COR-L47 (cell line): ENCODE measurements around the gene IGFN1.

ENCODE experiments used
- DNase-seq: peaks from one replicate; lab custom pipeline; 2025; lab: John Stamatoyannopoulos, UW

The IGFN1 gene

DNA sequence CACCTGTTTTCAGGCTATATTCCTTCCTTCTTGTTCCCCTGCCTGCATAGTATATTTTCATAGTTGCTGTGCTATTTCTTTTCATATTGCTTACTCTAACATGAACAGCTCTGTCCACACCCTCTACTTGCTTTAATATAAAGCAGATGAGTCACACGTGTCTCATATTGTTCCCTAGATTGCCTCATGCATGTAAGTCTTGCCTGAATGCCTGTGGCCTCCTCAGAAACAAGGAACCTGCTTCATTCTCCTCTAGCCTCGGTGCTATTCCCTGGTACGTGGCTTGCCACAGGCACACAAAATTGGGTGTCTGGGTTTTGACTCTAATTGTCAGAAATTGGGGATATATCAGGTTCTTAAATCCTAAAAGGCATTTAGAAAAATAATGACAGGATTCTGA lies 76.2 kb downstream of the IGFN1 start:
- DNase-seq, result peak; percentile 30

DNA sequence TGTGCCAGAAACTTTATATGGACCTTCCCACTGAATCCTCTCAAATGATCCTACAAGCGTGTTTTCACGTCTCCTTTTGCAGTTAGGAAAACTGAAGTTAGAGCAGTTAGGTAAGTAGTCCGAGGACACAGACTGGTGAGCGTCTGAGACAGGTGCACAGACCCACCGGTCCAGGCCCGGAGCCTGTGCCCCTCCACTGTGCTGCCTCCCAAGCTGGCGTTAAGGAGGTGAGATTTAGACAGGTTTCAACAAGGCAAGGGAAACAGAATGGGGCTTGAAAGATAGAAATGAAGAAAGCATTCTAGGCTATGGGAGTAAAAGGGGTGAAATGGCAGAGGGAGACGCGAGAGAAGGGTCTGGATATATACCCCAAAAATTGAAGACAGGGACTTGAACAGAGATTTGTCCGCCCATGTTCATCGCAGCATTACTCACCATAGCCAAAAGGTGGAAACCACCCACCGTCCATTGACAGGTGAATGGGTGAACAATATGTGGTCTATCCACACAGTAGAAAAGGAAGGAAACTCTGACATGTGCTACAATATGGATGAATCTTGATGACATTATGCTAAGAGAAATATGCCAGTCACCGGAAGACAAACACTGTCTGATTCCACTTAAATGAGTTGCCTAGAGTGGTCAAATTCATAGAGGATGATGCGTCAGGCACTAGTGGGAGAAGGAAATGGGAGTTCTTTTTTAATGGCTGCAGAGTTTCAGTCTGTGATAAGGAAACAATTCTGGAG lies 77.0 kb downstream of the IGFN1 start:
- DNase-seq, result no peak

DNA sequence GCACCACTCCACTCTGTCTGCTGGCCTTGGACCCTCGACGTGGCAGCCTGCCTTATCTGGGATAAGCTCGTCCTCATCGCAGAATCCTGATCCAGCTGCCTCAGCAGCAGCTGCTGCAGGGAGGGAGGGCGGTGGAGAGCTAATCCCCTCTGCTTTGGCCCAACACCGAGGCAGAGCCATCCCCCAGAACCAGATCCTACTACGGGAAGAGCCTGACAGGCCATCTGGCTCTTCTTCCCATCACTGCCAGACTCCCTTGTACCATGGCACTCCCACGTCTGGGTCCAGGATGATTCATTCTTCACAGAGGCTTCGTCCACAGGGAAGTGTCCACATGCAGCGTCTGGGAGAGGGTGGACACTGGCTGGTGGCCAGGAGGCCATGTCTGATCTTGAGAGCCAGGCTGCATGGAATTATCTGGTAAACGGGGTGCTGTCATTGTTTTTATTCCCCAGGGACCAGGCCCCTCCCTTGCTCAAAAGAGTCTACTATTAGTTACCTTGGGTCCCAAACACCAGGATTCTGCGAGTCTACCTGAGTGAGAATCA lies 78.1 kb downstream of the IGFN1 start:
- DNase-seq, result peak; percentile 45

DNA sequence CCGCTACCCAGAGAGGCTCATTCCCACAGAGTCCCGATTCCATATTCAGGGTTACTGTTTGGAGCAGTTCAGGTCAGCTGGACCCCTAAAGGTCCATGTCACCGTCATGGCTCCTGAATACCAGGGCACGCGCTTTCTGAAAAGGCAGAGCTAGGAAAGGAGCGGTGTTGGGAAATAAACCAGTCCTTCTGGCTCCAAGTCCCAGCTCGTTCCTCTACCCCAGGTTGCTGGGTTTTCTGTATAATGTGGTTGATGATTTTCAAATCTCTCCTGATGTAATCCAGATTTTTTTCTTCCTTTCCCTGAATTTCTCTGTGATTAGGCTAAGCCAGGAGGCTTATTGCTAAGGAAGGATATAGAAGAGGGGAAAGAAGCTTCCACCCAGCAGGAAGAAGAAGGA lies 78.7 kb downstream of the IGFN1 start:
- DNase-seq, result no peak

DNA sequence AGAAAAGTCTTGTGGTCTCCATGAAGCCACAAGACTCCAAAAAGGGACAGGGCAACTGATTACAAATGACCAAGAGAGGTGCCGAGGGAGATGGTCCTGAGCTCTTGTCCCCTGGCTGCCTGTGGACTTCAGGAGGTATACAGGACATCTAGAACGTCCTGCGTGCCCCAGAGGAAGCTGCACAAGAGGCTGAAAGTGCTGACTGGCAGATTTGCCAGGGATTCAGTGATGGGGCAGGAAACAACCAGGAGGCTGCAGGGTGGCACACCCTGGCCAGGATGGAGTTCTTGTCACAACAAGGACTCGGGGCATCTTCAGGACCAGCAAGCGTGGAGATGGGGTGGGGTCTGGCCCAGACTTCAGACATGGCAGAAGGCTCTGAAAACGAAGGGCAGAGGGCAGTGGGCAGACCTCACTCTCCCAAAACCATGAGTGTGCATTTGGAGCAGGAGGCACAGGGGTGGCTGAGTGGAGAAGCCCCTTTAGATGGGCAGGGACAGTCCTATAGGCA lies 79.3 kb downstream of the IGFN1 start:
- no peak for DNase-seq

DNA sequence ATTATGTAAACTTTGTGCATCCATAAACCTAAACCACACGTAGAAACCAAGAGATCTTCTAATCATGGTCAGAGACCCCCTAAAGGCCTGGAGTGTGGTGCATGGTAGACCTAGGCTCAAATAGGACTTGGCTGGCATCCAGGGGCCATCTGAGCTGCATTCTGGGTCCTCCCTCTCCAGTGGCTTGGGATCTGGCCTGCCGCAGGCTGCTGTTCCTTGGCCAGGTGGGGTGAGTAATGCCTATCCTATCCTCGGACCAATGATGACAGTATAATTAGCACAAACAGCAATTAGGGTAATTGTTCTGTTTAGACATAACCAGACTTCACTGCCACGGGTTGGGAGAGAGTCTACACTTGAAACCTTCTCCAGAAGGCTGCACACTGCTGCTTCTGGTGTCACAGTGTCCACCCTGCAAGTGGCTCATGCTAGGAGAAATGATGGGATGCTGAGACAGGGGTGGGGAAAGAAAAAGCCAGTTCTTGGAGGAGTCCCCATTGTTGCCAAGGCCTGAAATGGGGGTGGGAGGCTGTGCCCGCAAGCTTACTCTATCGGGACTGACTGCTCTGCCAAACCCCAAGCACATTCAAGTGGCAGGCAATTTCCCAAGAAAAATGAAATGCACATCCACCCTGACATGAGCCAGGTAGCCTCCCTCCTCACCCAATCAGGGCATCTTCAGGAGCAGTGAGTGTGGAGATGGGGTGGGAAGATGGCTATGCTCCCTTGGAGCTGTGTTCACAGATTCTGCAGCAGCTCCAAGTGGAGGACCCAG lies 80.2 kb downstream of the IGFN1 start:
- peak; percentile 90 for DNase-seq

DNA sequence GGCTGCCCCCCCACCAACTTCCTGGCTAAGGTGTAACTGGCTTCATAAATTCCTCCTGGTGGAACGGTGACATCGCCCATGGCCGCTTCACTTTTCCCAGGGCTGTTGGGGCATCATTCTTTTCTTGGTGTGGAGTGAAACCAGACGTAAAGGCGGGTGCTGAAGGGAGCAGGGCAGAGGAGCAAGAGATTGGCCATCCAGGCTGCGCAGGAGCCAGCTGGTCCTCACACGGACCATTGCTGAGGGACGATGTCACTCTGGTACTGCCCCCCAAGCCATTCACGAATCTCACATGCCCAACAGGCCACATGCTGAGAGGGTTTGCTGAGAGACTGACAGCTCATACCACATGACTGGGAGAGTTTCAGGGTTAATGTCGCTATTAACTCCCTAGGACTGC lies 82.2 kb downstream of the IGFN1 start:
- DNase-seq, result no peak

DNA sequence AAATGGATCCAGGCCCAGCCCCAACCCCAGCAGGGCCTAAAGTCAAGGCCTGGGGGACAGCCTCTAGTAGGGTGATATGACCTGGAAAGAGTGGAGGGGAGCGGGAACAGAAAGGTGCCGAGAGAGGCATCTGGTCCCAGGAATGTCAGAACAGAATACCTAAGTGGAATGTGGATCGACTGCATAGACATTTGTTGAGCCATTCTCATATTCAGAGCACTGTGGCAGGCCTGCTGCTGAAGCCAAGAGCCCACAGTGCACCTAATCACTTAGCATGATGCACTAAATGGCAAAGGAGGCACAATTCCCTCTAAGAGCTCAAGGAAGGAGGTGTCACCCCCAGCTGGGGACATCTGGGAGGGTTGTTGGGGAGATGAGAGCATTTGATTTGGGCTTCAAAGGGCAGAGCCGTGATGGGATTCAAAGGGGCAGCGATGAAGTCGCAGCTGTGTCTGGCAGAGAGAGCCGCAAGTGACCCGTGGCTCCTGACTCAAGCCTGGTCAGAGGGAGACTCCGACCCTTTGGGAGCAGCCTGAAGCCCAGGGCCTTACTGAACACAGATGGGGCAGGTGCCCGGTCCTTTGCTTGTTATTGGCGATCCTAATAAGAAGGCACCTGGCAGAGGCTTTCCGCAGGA lies 84.1 kb downstream of the IGFN1 start:
- DNase-seq, result peak; percentile 14

DNA sequence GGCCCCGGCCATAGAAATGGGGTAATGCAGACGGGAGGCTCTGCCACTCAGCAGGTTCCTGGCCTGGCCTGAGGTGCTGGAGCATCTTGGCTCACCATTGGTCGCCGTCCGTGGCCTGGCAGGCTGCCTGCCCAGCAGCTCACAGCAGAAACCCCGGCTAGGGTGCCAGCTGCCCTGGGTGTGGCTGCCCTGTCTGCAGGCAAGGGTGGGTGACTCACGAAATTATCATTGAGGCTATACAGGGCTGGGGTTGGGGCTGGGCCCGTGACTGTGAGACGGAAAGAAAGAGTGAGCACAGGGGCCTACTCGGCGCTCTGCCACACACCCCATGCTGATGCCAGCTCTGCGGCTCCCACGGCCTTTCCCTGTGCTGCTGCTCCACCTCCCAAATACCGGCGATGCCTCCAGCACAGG lies 84.6 kb downstream of the IGFN1 start:
- peak; percentile 95 for DNase-seq

DNA sequence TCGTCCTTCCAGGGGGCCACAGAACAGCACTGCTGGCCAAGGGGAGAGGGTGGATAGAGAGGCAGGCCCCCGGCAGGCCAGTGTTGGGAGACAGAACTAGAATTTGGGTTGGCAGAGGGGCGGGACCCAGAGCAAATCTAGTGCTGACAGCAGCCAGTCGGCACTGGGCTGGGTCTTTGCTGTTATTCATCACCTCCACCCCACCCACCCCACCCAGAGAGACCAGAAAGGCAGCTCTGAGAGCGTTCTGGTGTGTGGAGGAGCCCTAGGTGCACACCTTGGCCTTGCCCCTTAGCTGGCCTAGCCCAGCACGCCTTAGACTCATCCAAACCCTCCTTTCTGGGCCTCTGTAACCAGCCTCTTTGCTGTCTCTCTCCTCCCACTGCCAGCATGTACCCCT lies 86.3 kb downstream of the IGFN1 start:
- no peak for DNase-seq

DNA sequence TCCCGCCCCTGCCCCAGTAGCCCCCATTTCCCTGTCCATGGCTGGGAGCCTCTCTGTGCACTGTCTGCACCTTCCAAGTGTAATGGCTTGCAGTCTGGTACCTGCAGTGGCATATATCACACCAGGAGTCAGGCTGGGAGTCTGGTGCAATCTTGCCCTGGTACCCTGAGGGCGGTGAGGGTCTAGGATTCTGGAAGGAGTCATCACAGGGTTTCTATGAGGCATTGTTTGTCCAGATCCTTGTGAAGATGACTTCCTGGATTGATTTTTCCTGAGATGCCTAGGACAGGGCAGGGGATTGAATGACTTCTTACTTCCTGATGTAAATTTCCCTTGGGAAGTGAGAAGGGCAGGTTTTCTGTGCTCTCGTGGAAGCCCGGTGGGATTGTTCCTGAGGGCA lies 86.8 kb downstream of the IGFN1 start:
- no peak for DNase-seq
